OCI-LY1 (cell line): ENCODE measurements around the gene HTT.

Experiments used
- EZH2 ChIP-seq: fragments of 200-600 bp; sonication (generic), shearing (Covaris generic); IDR thresholded peaks from 2 replicates; pipeline ENCODE4 v1.8.0; 2017; ENCODE audit warnings: borderline replicate concordance, mixed run types, mild to moderate bottlenecking, antibody characterized with exemption, low read length, moderate library complexity, mixed read lengths
- TF ChIP-seq, protein P1 (sequence below): fragments of 200-600 bp; sonication (generic), shearing (Covaris generic); IDR thresholded peaks from 2 replicates; pipeline ENCODE4 v1.5.1; 2017; ENCODE audit warnings: mild to moderate bottlenecking, antibody characterized with exemption, low read length, moderate library complexity, mixed read lengths

DNA sequence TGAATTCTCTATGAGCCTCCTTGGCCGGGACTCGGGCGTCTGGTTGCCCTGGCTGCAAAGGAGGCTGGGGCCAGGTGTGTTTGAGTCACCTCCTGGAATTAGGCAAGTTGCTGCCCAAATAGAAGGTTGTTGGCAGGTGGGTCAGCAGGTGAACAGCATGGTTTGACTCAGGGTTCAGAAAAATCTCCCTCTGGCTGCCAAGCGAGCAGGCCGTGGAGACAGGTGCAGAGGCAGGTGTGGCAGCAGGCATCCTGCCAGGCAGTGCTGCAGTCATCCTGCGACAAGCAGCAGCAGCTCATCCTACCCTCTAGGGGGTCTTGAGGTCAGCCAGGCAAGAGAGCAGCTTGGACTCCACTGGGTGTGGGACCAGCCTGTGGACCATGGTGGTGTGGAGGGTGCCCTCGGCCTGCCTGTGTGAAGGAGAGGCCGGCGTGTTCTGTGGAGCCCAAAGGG, 182.6 kb downstream of the HTT start:
- no peak for TF ChIP-seq EZH2
- TF ChIP-seq, protein P1, sequence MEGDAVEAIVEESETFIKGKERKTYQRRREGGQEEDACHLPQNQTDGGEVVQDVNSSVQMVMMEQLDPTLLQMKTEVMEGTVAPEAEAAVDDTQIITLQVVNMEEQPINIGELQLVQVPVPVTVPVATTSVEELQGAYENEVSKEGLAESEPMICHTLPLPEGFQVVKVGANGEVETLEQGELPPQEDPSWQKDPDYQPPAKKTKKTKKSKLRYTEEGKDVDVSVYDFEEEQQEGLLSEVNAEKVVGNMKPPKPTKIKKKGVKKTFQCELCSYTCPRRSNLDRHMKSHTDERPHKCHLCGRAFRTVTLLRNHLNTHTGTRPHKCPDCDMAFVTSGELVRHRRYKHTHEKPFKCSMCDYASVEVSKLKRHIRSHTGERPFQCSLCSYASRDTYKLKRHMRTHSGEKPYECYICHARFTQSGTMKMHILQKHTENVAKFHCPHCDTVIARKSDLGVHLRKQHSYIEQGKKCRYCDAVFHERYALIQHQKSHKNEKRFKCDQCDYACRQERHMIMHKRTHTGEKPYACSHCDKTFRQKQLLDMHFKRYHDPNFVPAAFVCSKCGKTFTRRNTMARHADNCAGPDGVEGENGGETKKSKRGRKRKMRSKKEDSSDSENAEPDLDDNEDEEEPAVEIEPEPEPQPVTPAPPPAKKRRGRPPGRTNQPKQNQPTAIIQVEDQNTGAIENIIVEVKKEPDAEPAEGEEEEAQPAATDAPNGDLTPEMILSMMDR, result no peak
